T-helper 9 cell (primary cell): Measurements from ENCODE around the gene MMD.
"Not testable (repeated sequence)": the region's sequence is repeated elsewhere in the genome, so short reads cannot be mapped to it uniquely, and the experiment has no call there.

ENCODE experiments used
- DNase-seq: peaks from one replicate; pipeline ENCODE4 v3.0.0-alpha.2; 2020
- total RNA-seq, 2 donors: gene quantifications; one replicate each; lab custom pipeline; 2026; lab: John Stamatoyannopoulos, UW

The MMD gene, protein sequence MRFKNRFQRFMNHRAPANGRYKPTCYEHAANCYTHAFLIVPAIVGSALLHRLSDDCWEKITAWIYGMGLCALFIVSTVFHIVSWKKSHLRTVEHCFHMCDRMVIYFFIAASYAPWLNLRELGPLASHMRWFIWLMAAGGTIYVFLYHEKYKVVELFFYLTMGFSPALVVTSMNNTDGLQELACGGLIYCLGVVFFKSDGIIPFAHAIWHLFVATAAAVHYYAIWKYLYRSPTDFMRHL
- 15.4 to 20.1 reads per million in 2 donors for total RNA-seq

DNA sequence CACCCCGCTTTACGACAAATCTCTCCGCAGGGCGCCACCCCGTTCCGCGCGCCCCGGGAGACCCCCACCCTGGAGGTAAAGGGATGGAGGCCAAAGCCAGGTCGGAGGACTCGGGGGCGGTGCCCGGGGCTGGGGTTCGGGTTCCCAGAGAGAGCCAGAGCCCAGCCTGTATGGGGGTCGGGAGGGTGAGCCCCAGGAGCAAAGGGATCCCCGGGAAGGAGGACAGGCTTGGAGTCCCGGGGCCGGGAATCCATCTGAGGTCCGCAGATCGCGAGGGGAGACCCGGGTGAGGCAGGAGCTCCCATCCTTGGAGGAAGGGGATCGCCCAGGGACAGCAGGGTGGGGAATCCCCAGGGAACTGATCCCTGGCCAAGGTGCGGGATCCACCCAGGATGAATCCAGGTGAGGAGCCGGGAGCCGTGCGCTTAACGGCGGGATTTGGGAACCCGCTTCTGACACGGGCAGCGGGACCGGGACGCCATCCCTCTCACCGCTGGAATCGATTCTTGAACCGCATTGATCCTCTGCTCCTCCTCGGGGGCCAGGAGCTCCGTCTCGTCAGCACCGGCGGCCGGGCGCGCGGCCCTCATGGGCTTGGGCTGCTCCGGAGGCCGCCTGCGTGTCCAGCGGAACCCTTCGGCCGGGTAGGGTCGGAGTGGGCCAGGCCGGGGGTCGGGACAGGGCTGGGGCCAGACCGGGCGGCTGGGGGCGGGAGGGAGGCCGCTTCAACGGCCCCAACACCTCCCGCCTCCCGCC, at the start of gene MMD:
MMD (minus strand) TSS at position 657 of the 756 bp plus-strand sequence; CDS start at position 517, 140 bp downstream.
- DNase-seq: peak; percentile 10

DNA sequence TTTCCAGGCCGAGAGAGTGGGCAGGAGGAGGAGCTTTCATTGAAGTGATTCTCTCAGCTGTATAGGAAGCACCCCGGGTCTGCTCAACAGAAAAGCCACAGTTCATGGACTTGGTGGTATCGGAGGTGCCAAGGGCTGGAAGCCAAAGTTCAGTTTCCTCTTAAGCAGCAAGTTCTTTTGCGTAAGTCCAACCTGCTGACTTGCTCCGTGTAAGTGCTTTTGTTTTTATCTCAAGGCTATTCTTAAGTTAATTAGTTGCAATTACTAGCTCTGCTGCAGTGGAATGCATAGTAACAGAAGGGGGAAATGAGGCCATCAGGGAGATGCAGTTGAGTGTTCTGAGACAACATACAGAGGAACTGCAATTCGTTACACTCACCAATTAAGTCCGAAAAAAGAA, 45.0 kb upstream of the MMD start:
- DNase-seq: no peak

DNA sequence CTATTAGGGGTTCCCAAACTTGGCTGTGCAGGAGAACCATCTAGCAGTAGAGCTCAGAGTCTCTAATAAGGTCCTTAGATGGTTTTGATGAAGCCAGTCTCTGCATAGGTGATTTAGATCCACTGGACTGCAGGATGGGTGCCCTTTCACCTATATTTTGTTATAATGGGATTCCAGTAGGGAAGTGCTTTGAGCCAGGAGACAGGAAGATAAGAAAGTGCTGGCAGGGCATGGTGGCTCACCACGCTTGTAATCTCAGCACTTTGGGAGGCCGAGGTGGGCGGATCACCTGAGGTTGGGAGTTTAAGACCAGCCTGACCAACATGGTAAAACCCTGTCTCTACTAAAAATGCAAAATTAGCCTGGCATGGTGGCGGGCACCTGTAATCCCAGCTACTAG, 44.1 kb upstream of the MMD start:
- not testable (repeated sequence) for DNase-seq

GRCh38 chr17:55463600-55463999, 42.0 kb upstream of the MMD start:
- DNase-seq: no peak

- DNase-seq: no peak
These were observed 41.1 kb upstream of the MMD start for GRCh38 chr17:55462711-55463110.

DNA sequence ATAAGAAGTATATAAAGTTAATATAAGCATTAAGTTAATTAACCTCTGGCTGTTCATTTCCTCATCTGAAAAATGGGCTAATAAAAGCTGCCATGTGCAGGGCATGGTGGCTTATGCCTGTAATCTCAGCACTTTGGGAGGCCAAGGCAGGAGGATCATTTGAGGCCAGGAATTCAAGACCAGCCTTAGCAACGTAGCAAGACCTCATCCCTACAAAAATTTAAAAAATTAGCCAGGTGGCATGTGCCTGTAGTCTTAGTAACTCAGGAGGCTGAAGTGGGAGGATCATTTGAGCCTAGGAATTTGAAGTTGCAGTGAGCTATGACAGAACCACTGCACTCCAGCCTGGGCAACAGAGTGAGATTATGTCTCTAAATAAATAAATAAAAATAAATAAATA, 40.6 kb upstream of the MMD start:
- DNase-seq: no peak

DNA sequence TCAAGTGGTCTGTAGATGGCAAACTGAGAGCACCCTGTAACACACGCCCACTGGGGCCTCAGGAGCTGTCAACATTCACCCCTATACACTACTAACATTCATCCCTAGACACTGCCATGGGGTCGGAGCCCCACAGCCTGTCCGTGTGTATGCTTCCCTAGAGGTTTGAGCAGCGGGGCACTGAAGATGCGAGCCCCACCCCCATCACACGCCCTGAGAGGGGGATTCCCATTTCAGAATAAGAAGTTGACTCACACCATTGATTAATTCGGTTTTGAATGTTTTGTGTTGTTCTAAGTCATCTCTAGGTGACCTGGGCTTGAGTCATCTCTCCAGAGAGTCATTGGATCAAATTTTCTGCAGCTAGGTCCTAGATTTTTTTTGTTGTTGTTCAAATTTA, 37.3 kb upstream of the MMD start:
- no peak for DNase-seq

- DNase-seq: no peak
These were observed 36.8 kb upstream of the MMD start for GRCh38 chr17:55458287-55458900.

DNA sequence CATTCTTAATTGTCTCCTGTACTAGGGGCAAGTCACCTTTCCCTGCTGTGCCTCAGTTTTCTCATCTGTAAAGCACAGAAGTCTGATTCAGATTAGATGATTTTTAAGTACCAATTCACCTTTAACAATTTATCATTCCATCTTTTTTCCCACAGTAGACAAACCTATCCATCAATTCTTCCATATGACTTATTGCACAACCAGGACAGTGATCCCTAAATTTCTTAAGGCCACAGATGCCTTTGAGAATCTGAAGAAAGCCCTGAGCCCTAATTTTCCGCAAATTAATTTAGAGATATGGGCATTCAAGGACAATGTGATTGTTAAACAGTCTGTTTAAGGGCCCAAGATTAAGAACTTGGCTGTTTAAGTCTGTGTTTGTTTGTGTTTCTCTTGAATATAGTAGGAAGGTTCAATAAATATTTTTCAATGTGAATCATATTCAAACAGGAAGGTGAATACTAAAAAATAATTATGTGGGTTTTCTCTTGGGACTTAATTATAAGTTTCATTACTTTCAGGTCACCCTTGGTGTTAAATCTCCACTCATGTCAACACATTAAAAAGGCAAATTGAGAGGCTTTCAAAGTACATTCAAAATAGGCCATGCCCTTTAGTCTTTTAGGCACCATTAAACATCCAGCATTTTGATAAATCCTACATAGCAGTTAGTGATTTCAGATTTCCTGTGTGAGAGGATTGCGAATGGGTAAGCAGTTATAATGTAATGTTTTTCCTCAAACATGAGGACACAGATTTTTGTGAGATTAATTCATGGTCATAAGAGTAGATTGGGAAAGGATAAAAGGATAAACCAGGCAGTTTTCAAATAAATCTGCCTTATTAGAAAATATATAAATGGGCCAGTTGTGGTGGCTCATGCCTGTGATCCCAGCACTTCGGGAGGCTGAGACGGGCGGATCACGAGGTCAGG, 34.9 kb upstream of the MMD start:
- DNase-seq: no peak

DNA sequence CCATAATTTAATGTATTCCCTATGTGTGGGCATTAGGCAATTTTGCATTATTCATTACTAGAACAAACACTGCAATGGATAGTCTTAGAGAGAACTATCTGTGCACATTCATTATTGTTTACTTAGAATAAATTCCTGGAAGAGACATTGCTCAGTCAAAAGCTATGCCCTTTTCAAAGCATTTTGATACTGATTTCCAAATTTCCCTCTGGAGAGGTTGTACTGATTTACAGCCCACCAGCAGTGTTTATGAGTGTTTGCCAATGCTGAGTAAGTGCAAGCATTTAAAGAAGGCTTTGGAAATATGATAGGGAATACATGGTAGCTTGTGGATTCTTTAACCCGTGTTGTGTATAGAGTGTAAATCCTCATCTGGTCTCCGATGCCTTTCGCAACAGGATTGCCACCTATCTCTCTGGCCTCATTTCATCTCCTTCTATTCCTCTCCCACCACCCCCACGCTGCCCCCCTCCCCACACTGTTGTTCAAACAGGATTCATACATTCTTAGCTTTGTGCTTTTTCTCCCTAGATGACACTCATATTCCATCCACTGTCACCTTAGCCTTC, 33.4 kb upstream of the MMD start:
- DNase-seq: no peak

GRCh38 chr17:55453839-55454557, 32.4 kb upstream of the MMD start:
- DNase-seq: no peak

DNA sequence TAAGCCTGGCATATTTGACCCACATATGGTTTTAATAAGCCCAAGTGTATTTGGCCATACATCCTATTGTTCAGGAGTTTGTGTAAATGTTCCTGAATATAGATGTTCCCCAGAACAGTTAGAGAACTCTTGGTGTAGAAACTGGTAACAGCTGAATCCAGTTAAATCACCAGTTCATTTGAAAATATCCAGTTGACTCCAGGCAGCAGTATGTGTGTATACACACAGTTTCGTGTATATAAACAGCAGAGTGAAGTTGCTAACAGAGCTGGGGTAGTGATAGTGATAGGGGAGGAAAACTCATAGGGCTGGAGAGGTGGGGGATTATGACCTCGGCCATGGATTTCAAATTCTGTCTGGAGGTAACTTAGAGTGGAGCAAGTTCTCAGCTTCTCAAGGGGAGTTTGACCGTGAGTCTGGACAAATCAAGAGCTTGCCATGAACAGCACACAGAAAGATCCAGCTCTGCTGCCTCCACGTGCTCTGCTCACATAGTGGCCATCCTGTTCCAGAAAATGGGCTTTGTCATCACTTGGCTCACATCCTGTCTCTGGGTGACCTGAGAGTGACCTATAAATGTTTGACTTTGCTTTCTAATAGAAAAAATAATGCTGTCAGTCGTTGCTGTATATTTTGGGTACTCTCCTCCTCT, 30.6 kb upstream of the MMD start:
- DNase-seq: no peak

GRCh38 chr17:55451758-55452138, 30.1 kb upstream of the MMD start:
- no peak for DNase-seq

DNA sequence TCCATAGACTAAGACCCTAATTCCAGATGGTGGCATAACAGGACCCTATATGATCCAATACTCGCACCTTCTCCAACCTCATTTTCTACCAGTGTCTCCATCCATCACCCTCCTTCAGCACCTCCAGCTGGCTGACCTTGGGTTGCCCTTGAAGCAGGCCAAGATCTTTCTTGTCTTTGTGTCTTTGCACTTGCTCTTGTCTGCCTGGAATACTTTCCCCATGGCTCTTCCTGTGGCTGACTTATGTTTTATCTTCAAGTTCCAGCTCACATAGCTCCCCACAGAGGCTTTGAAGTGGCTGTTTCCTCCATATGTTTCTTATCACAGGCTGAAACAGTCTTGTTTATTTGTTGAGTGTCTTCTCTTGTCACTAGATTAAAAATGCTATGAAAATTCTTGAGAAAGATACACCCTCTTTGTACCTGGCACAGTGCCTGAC, 29.6 kb upstream of the MMD start:
- no peak for DNase-seq

DNA sequence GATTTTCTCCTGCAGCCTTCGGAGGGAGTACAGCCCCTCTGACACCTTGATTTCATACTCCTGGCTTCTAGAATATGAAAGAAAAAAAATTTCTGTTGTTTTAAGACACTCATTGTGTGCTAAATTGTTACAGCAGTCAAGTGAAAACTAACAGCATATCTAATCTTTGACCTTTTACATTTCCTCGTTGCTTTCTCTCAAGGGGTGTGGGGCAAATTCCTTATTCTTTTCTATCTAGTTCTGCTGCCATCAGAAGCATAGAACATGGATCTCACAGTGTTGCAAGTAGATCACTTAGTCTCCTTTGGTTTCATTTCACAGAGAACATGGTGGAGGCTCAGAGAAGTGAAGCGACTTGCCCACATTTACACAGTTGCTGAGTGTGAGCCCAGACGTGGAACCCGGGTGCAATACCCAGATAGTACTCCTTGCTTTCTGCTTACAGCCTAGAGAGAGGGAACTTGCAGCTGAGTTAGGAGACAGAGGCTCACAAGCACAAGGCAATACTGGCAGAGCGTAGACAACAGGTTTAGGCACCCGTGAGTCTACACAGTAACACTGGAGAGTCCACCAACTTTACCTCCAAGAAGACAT, 28.7 kb upstream of the MMD start:
- no peak for DNase-seq

- no peak for DNase-seq
These were observed 27.0 kb upstream of the MMD start for GRCh38 chr17:55448681-55449080.

GRCh38 chr17:55446581-55447205, 25.1 kb upstream of the MMD start:
- DNase-seq: no peak

DNA sequence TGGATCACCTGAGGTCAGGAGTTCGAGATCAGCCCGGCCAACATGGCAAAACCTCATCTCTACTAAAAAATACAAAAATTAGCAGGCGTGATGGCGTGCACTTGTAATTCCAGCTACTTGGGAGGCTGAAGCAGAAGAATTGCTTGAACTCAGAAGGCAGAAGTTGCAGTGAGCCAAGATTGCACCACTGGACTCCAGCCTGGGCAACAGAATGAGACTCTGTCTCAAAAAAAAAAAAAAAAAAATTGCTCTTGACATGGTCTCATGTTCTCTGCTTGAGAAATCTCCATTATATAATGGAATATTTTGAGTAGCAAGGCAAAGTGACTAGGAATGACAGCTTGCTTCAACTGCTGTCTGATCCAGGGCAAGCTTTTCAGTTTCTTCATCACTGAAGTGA, 24.4 kb upstream of the MMD start:
- not testable (repeated sequence) for DNase-seq

GRCh38 chr17:55444471-55445441, 23.1 kb upstream of the MMD start:
- no peak for DNase-seq
